IPS-18c (cell line): Measurements from ENCODE around the gene SUCLG1.
A peak's percentile ranks its signal among the peaks of the same experiment; 100 is the strongest.
"Not testable (repeated sequence)": the region's sequence is repeated elsewhere in the genome, so short reads cannot be mapped to it uniquely, and the experiment has no call there.

Source experiments
- H3K4me3 ChIP-seq: 2 replicates; pipeline ENCODE4 v1.7.0; 2013; ENCODE audit warnings: low read depth, mild to moderate bottlenecking, low read length, moderate library complexity; ENCODE audit not compliant: insufficient read depth
- H3K9me3 ChIP-seq: one replicate; pipeline ENCODE4 v1.6.1; 2013; ENCODE audit warnings: mild to moderate bottlenecking, low read length, moderate library complexity; ENCODE audit not compliant: control insufficient read depth, insufficient read depth

SUCLG1 gene

GRCh38 chr2:84474176-84474575, 15.1 kb upstream of the SUCLG1 start:
- Histone ChIP-seq H3K4me3 (no peak overlapping the region), H3K9me3 (peaks cover 20% of the 10 kb centered on the region)

GRCh38 chr2:84472856-84473565, 13.9 kb upstream of the SUCLG1 start:
- H3K9me3 ChIP-seq: peaks cover 18% of the 10 kb centered on the region
- H3K4me3 ChIP-seq: no peak overlapping the region

- peaks cover 16% of the 10 kb centered on the region for H3K9me3 ChIP-seq
- not testable (repeated sequence) for H3K4me3 ChIP-seq
Measured at GRCh38 chr2:84472423-84472822, 13.3 kb upstream of the SUCLG1 start.

DNA sequence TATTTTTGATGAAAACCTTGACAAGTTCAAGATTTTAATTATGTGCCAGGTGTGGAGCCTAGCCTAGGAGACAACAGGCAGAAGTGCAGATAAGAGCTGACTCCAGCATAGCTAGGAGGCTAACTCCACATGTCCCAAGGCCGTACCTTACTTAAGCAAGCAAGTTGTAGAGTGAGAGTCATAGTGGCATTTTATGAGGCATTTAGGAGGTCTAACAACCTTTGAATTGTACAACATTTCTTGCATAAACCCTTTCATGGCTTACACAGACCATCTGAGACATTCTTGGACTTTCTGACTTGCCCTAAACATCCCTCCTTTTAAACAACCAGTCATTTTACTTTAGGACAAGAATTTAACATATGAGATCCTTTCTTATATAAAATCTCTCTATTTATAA, 8.3 kb upstream of the SUCLG1 start:
- Histone ChIP-seq H3K9me3 (peaks cover 13% of the 10 kb centered on the region), H3K4me3 (no peak overlapping the region)

- no peak overlapping the region for H3K4me3 ChIP-seq
- H3K9me3 ChIP-seq: no peaks in the 10 kb centered on the region
Measured at GRCh38 chr2:84461310-84461709, 2.2 kb upstream of the SUCLG1 start.

DNA sequence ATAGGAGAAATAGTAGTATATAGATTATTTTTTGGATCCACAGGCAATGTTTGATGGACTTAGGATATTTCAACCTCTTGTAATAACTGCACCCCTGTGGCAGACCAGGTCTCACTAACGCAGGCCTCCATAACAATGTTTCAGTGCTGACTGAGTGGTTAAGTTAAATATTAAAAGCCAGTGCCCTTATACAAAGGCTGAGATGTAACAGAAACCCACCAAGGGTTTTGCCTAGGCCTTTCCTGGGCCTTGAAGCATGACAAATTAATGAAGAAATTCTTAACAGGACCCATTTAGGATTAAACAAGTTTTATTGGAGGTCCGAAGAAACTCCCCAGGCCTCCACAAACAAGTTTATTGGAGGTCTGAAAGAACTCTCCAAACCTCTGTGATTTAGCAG, 1.6 kb upstream of the SUCLG1 start:
- no peak overlapping the region for H3K4me3 ChIP-seq
- no peaks in the 10 kb centered on the region for H3K9me3 ChIP-seq

- peak overlapping the region; percentile 87 for H3K4me3 ChIP-seq
- H3K9me3 ChIP-seq: no peaks in the 10 kb centered on the region
Measured at GRCh38 chr2:84459944-84460429, 907 bp upstream of the SUCLG1 start.

GRCh38 chr2:84458551-84459017, 496 bp downstream of the SUCLG1 start:
- Histone ChIP-seq H3K4me3 (peak overlapping the region; percentile 87), H3K9me3 (no peaks in the 10 kb centered on the region)

DNA sequence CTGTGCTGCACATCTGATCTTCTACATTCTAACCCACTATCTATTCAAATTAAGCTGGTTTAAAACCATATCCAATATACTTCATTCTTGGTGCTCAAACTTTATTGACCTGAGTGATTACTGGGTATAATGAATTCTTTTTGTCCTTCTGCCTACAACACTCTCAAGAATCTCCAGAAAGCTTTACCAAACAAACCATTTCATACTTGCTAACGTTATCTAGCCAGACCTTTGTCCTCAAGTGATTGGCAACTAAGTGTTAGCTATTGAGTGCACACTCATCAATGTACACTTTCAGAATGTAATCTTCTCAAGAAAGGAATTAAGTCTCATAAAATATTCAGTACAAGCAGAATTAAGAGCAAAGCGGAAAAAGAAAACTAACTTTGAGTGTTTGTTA, 1.4 kb downstream of the SUCLG1 start:
- H3K9me3 ChIP-seq: no peaks in the 10 kb centered on the region
- H3K4me3 ChIP-seq: no peak overlapping the region

DNA sequence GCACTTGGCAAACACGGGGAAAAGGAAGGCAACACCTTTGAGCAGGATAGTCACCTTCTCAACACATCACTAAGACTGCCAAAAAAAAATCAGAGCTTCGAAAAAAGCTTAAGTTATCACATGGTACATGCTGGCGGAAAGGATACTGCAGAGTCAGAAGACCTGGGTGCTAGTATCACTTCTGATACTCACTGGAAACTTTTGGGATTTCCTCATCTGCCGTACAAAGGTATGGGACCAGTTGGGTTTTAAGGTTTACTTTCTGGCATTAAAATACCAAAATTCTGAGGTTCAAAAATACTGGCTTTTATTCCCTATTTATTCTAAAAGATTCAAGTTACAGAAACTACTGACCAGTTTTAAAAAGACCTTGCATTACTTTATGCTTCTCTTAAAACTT, 2.9 kb downstream of the SUCLG1 start:
- Histone ChIP-seq H3K4me3 (no peak overlapping the region), H3K9me3 (no peaks in the 10 kb centered on the region)

GRCh38 chr2:84454581-84454980, 4.5 kb downstream of the SUCLG1 start:
- Histone ChIP-seq H3K9me3 (no peaks in the 10 kb centered on the region), H3K4me3 (no peak overlapping the region)

DNA sequence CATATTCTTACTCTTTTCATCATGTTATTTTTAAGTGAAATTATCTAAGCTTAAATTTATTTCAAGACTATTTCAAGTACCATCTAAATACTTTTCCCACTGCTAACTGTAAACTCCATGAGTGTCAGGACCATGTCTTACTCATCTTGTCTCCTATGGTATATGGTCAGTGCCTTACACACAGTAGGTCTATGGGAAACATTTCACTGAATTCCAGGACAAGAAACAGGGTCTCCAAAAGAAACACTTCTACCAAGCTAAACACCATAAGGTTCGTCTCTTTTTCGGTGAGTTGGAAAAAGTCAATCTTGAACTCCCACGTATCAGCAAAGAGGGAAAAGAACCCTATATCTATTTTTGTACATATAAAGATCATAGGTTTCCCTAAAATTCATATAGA, 6.5 kb downstream of the SUCLG1 start:
- Histone ChIP-seq H3K9me3 (no peaks in the 10 kb centered on the region), H3K4me3 (no peak overlapping the region)

DNA sequence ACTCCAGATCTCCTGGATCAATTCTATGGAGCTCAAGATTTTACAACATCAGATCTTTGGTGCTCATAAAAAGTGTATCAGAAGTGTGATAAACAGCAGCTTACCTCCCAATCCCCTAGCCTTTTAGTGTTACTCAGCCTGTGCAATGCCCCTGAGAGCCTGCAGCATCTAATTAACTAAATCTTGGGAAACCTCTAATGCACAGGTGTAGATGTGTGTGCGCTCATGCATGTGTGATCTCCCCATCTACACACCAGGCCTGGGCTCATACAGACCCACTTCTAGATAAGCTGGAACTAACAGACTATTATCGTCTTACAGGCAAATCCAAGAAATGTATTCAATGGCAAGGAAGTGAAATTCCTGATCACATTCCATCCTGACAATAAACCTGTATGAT, 7.5 kb downstream of the SUCLG1 start:
- no peaks in the 10 kb centered on the region for H3K9me3 ChIP-seq
- no peak overlapping the region for H3K4me3 ChIP-seq

- Histone ChIP-seq H3K9me3 (no peaks in the 10 kb centered on the region), H3K4me3 (no peak overlapping the region)
Measured at GRCh38 chr2:84450288-84451227, 8.5 kb downstream of the SUCLG1 start.

DNA sequence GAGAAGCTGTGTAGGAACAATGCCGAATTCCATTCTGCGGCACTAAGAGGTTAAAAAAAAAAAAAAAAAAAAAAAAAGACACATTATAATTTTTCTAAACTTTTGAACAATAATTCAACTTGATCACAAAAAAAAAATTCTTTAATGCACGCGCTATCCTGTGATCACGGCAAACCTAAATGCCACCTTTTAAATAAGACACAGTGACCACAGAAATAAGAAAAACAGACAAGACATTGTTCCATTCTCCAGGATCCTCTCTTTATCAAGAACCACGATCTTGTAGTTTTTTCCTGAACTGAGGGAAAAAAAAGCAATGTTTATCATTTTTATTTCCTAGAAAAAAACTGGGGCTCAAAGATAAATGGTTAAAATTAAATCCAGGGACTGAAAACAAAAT, 9.4 kb downstream of the SUCLG1 start:
- H3K4me3 ChIP-seq: no peak overlapping the region

GRCh38 chr2:84449055-84449454, 10.0 kb downstream of the SUCLG1 start:
- no peaks in the 10 kb centered on the region for H3K9me3 ChIP-seq
- no peak overlapping the region for H3K4me3 ChIP-seq

More for the DNA sequence above, 9.4 kb downstream of the SUCLG1 start:
- no peaks in the 10 kb centered on the region for H3K9me3 ChIP-seq

DNA sequence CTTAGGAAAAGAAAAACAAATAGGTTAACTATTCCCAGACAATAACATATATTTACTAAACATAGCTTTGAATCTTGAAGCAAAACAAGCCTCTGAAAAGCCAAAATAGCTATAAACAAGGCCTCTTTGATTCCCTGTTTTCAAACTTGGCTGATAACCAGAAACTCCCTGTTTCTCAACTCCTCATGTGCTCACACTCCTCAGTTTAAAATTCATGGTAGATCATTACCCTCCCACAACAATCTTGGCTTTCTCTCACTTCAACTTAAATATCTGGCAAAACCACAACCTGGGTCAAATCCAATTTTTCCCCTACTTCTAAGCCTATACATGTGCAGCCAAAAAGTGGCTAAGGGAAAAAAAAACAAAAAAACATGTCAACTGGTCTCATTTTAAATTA, 15.6 kb downstream of the SUCLG1 start:
- no peaks in the 10 kb centered on the region for H3K9me3 ChIP-seq
- H3K4me3 ChIP-seq: no peak overlapping the region

DNA sequence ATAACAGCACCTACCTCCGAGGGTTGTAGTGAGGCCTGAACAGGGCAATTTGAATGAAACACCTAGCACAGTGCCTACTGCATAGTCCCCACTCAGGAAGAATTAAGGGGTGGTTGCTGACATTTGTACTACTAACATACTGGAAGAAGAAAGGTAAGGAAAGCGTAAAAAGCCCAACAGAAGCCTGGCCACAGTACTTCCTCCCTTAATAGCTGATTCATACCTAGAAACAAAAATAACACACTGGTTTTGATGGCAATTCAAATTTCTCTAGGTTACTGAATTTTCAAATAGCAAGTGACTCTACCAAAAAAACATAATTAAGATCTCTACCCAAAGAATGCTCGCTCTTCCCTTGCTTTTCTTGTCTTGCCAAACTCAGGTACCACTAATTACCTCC, 16.2 kb downstream of the SUCLG1 start:
- Histone ChIP-seq H3K4me3 (no peak overlapping the region), H3K9me3 (no peaks in the 10 kb centered on the region)
